ENCODE measurements around the gene SLC66A1. TPM values are rescaled to one million over a fixed set of nuclear protein-coding genes. Genes with fewer than 3 reads are reported as not detected.

Gene SLC66A1
- total RNA-seq, 1 experiment from 2014 or later = 33.4 TPM

GRCh38 chr1:19375631-19376400, 63.7 kb downstream of the SLC66A1 start:
- Histone ChIP-seq H3K4me1 (no peaks in the 10 kb centered on the region), H3K4me3 (no peak overlapping the region), H3K9me3 (replicated peaks) (0 out of 2 replicates have a peak, but pooled peaks cover 5% of the 10 kb centered on the region), H3K27me3 (no peaks in the 10 kb centered on the region), H3K36me3 (peaks cover 29% of the 10 kb centered on the region), H3K27ac (no peak overlapping the region)
- DNase-seq = no peak

- no peak overlapping the region for H3K27ac ChIP-seq
- DNase-seq = no peak
- 0 out of 2 replicates have a peak, but pooled peaks cover 5% of the 10 kb centered on the region for H3K9me3 ChIP-seq (replicated peaks)
- no peaks in the 10 kb centered on the region for H3K4me1 ChIP-seq
- no peaks in the 10 kb centered on the region for H3K27me3 ChIP-seq
- no peak overlapping the region for H3K4me3 ChIP-seq
- peaks cover 29% of the 10 kb centered on the region for H3K36me3 ChIP-seq
These were observed 64.6 kb downstream of the SLC66A1 start for GRCh38 chr1:19376428-19377372.

DNA sequence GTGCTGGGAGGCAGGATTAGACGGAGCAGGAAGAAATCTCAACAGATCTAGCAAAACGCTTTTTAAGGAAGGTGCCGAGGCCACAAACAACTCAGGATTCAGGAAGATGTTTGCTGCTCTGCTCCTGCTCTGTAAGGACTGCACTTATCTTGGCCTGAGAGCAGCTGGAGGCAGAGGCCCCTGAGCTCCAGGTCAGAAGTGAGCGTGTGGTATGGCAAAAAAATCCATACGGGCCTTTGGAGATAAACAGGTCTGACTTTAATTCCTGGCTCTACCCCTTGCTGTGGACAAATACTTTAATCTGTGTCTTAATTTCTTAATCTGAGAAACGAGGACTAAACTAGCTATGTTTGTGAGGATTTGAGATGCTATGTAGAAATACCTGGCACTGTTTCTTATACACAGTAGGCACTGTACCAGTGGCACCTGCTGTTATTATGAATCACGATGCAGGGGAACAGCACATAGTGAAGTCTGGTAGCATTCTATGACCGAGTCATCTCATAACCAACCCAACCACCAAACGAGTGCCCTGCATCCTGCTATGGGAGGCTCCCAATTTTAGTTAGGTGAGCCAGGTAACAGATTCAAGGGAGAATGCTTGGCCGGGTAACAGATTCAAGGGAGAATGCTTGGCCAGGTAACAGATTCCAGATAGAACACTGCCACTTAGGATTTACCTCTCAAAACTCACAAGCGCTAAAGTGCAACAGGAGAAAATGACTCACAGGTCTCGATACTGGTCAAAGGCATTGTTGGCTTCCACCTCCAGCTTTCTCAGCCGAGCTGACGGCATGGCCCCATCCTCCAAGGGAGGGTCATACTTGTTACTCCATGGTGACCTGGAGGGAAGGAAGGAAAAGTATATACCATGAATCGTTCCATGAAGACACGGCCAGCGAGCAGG, 65.9 kb downstream of the SLC66A1 start:
- Histone ChIP-seq H3K27me3 (no peaks in the 10 kb centered on the region), H3K4me3 (no peak overlapping the region), H3K4me1 (no peaks in the 10 kb centered on the region), H3K9me3 (replicated peaks) (0 out of 2 replicates have a peak, but pooled peaks cover 5% of the 10 kb centered on the region), H3K36me3 (peaks cover 29% of the 10 kb centered on the region), H3K27ac (no peak overlapping the region)
- DNase-seq = no peak

Other genes starting within 250 kb of the SLC66A1 start
- 96.7 and 102 TPM in 2 replicates for gene UBR4, start 102.1 kb upstream of the SLC66A1 start, total RNA-seq (2014; rRNA removed; shearing (Covaris generic))
- gene EMC1, start 60.8 kb upstream of the SLC66A1 start, total RNA-seq (2014; rRNA removed; shearing (Covaris generic)) = 60.9 and 68.5 TPM in 2 replicates
- 84.7 and 87.0 TPM in 2 replicates for gene MRTO4, start 60.5 kb upstream of the SLC66A1 start, total RNA-seq (2014; rRNA removed; shearing (Covaris generic))
- 0.06 and 0.25 TPM in 2 replicates for gene AKR7A3, start 23.6 kb upstream of the SLC66A1 start, total RNA-seq (2014; rRNA removed; shearing (Covaris generic))
- gene AKR7A2, start 182 bp upstream of the SLC66A1 start, total RNA-seq (2014; rRNA removed; shearing (Covaris generic)) = 64.0 and 71.6 TPM in 2 replicates
- 81.9 and 99.7 TPM in 2 replicates for gene CAPZB, start 173.2 kb downstream of the SLC66A1 start, total RNA-seq (2014; rRNA removed; shearing (Covaris generic))

All from SJCRH30 (cell line).